C1 segment of cervical spinal cord (tissue), 14 donors: ENCODE data around the gene SGTA.

Experiments used
- DNase-seq, 14 donors: peaks; one replicate each; lab custom pipeline; 2025; lab: John Stamatoyannopoulos, UW

SGTA gene

GRCh38 chr19:2727640-2727944 is 55.5 kb downstream of the SGTA start:
- DNase-seq, result no peak

- DNase-seq, result no peak
Measured at GRCh38 chr19:2726904-2727639, 56.0 kb downstream of the SGTA start.

DNA sequence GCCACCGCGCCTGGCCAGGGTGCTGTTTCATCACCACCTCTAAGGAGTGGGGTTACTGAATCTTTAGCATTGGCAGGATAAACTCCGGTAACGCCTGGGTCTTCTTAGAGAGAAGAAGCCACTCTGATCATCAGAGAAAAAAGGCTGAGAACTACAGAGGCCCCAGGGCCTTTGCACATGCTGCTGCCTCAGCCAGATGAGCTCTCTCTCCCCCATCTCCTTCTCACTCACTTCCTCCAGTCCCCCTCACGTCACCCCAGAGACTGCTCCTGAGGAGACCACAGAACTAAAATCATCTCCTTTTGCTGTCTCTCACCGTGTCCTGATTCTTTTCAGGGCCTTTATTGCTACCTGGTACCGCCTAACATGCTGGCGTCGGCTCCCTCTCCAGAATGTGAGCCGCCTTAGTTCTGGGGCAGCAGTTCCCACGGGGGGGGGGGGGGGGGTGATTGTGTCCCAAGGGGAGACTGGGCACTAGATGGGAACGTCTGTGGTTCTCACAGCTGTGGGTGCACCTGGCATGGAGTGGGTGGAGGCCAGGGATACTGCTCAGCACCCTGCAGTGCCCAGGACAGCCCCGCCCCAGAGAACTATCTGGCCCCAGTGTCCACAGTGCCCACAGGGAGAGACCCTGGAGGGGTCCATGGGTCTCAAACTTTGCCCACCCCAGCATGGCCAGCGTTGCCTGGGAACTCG is 56.8 kb downstream of the SGTA start:
- no peak for DNase-seq

DNA sequence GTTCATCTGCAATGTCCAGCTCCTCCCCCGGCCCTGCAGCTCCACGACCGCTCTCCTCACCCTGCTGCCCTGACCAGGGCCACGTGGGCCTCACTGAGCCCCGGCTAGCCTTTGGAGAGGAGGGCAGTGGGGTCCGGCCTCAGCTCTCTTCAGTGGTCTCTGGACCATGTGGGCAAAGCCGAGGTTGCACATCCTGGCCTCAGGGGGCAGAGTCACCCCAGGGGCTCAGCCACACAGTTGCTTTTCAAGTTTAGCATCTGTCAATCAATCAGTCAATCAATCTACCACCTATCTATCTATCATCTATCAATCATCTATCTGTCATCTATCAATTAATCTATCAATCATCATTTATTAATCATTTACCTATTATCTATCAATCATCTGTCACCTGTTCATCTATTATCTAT is 58.9 kb downstream of the SGTA start:
- no peak for DNase-seq

DNA sequence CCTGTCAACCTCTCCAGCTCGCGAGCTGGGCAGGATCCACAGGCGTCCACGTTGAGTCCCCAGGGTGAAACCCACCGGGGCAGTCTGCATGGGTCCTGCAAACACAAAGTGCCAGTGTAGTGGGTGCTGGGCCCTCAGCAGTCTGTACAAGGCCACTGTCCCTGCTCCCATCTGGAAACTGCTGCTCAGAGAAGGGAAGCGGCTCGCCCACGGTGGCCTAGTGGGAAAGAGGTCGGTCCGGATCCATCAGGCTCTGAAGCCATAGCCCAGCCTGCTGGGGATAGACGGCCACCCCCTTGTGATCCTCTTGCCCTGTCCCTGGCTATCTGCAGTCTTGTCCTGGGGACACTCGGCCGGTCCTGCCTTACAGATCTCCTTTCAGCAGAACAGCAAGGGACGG is 59.3 kb downstream of the SGTA start:
- DNase-seq, result no peak

DNA sequence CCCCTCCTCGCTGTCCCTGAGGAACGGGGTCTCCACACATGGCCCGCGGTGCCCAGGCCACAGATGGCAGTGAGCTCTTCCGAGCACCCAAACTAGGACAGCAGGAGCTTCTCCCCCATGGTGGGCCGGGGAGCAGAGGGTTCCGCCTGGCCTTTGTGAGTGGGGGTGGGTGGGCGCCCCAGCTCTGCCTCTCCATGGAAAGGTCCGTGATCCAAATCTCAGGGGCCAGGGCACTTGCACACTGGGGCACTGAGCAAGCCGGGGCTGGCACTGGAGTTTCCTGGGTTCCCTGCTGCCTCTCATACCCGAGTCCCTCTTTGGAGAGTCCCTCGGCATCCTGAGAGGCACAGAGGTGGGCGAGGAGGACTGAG is 59.7 kb downstream of the SGTA start:
- no peak for DNase-seq

DNA sequence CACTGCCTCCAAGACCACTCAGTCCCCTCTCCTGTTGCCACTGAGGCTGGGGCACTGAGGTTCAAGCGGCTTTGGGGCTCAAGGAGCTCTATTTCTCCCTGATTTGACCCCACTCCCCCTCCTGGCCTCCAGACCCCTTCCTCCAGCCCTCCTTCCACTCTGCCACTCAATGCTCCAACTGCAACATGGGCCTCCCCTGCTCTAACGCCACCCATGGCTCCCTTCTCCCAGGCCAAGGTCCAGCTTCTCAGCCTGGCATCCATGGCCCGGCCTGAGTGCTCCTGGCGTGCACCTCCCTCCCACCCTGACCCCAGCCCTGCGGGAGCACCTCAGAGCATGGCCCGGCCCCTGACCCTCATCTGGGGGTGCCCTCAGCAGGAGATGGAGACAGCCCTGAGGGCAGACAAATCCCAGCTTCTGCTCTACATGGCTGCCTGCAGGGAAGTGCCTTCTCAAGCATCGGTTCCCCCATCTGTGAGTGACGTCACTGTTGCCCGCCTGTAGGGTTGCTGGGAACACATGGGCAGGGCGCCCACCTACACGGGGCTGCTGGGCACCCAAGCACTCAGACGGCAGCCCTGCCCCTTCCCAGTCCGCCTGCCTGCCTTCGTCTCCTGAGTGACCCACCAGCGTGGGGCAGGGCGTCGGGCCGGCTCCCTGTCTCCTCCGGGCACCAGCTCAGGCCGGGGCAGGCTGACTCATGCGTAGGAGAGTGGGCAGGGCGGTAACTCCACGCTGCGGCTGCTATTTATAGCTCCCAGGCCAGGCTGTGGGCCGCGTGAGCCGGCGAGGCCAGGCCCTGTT is 60.3 kb downstream of the SGTA start:
- peak in 8 of 14 donors; percentile 12 to 83 (median 49) for DNase-seq

DNA sequence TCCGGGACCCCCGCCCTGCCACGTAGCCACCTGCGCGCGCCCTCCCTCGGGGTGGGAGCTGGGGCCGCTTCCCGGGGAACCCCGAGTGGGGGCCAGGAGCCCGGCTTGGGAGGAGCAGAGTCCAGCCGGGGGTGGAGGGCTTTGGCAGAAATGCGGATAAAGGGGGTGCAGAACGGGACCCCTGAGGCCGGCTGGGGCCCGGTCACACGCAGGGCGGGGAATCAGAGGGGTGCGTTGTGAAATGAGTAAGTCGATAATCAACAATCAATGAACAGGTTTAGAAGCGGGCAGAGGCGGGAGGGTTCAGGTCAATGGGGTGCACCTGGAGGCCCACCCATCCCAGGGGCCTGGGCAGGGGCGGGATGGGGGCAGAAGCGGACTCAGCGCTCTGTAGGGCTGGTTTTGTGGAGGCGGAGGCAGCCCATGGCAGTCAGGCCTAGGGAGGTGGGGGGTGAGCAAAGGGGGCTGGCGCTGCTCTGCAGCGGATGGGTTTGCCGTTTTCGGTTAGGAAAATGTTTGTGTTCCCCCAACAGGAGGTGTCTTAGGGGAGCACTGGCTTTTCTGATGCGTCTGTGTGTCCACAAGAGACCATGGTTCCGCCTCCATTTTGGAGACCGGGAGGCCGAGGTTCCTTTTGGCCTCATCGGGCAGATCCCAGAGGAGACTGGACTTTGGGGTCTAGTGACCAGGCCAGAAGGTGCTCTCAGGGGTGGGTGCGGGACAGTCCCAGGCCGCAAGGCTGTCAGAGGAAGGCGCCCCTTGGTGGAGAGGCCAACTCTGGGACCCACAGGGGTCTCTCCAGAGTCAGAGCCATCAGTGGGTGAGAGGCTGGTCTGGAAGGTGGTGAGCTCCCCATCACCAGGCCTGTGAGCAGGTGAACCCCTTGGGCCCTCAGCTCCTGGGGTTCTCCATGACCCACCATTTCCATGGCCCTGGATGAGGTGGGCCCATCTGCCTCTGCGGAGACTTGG is 61.2 kb downstream of the SGTA start:
- DNase-seq, result no peak

GRCh38 chr19:2720777-2721569 is 62.1 kb downstream of the SGTA start, which contains the start of gene DIRAS1:
DIRAS1 (minus strand) TSS chr19:2721372; CDS start chr19:2717806, 3,566 bp downstream.
- DNase-seq, result no peak

GRCh38 chr19:2719920-2720776 is 62.9 kb downstream of the SGTA start:
- peak in 5 of 14 donors; percentile 9 to 54 (median 18) for DNase-seq

DNA sequence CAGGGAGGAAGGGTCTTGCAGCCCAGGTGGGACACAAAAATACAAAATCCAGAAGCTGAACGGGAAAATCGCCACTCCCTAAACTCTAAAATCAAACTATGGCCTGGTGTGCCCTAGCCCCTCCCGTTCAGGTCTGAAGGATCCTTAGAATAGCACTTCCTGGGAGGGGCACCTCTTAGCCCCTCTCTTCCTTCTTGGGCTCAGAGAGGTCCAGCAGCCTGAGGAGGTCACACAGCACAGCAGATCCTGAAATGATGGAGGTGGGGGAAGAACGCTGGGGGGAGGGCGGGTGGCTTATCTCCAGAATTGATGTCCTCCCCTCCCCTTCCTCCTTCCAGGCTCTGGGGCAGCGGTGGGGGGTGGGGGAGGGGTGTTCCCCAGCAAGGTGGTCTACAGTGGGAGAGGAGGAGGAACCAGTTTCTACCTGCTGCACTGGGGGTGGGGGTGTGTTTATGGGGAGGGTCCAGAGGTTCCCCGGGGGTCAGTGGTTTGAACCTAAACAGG is 63.8 kb downstream of the SGTA start:
- no peak for DNase-seq

DNA sequence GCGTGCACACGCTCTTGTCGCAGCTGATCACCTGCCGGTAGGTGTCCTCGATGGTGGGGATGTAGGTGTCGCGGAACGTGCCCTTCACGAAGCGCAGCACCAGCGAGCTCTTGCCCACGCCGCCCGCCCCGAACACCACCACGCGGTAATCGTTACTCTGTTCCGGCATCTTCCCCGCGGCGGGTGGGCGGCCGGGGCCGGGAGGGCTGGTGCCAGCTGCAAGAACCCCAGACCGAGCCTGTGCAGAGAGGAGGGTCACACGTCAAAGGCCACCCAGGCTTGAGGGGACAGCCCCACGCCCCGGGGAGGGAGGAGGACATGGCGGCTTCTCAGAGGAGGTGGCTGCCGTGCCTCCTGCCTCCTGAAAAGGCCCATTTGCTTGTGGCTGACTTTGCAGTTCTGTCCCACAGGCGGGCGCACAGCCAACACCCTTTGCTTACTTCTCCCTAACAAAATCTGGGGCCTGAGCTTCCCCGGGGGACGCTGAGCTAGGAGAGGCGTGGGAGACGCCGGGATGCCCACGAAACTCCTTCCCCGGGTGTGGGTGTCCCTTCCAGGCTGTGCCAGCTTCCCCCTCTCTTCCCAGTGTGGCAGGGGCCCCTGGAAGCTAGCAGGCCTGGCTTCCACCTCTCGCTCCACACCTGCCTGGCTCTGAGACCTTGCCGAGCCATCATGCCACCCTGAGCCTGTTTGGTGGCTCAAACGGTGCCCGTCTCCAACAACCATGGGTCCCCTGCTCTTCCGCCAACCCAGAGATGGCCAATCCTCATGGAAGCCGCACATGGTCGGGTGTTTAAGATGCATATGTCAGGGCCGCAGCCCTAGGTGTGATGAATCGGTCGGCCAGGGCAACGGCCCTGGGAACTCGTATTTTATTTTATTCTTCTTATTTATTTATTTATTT is 65.2 kb downstream of the SGTA start:
- no peak for DNase-seq

DNA sequence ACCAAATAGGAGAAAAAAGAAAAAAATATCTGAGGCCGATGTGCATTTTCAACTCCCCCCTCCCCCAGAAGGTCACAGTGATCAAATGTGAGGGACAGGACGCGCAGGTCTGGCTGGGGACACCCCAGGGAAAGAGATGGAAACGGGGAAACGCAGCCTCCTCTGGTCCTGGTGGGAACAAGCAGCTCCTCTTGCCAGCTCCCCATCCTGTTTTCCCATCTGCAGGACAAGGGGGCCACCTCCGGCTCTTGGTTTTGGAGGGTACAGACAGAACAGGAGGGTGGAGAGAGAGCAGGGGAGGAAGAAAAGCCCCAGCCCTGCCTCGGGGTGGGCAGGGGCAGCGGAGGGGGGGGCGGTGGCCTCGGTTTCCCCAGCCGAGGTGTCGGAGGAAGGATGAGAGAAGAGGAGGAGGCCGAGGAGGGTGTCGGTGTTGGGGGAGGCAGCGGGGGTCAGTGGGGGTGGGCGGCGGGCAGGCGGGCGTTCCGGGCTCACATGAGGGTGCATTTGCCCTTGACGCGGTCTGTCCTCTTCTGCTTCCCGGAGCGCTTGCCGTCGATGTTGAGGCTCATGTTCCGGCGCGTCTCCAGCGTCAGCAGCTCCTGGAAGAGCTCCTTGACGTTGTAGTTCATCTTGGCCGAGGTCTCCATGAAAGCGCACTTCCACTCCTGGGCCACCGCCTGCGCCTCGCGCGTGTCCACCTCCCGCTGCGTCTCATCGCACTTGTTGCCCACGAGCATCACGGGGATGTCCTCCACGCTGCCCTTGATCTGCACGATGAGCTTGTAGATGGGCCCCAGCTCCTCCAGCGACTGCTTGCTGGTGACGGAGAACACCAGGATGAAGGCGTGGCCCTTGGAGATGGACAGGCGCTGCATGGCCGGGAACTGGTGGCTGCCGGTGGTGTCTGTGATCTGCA is 66.1 kb downstream of the SGTA start:
- no peak for DNase-seq

- DNase-seq, result no peak
Measured at GRCh38 chr19:2716275-2716650, 66.8 kb downstream of the SGTA start.

DNA sequence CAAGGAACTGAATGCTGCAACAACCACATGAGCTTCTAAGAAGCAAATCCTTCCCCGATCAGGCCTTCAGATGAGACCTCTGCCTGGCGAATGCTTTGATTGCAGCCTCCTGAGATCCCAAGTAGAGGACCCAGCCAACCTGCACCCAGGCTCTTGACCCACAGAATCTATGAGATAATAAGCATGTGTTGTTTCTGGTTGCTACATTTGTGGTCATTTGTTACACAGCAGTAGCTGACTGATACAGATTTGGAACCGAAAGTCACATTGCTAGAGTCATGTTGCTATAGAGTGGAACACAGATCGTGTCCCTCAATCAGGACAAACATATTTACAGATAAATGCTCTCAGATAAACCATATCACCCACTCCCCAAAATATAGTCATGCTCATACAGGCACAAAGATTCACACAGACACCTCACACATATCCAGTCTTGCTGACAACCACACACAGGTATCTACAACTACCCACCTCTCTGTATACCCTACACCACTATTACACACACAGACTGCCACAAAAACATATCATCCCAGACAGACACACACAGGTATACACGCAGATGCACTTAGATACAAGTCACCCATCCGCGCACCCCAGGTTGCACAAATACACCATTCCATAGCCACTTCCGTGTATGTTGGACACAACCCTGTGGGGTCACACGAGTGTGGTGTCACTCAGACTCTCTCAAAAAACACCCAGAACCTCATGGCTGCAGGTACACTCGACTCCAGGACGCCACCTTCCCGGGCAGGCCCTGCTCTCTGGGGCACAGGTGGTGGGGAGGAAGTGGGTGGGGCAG is 67.4 kb downstream of the SGTA start:
- DNase-seq, result no peak

DNA sequence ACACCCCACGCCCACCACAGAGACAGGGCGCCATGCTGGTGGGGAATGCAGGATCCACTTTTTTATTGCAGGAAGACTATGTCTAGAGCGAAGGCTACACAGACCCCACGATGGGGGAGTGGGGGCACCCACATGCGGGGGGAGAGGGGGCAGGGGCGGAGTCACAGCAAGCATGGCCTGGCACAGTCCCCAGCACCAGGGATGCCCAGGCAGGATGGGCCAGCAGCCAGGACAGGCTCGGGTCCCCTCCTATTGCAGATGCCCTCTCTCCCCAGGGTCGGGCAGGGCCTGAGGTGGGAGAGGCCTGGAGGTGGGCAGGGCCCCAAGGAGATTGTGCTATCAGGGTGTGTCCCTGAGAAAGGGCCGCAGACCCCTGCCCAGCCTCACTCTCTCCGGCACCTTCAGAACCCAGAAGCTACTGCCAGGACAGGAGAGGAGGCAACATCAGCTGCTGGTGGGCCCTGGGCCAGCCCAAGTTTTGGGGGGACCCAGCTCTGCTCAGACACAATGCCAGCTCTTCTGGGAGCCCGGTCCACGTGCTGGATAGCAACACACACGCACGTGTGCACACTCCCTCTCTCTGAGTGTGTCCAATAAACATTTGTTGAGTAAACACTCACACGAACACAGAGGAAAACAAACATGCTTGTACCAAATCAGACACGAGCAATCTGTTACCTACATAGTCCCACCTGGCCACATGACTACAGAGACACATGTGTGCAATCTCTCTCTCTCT is 68.4 kb downstream of the SGTA start:
- DNase-seq, result no peak
